Gastroesophageal sphincter (tissue), 4 donors: ENCODE results near the gene PLCH2. TPM values are rescaled to one million over a fixed set of nuclear protein-coding genes. Genes with fewer than 3 reads are reported as not detected.

ENCODE experiments used
- ATAC-seq: fragments of 150-250 bp; one replicate; pipeline ENCODE4 v1.9.1; 2016; ENCODE audit warnings: mild to moderate bottlenecking, moderate library complexity
- H3K27ac ChIP-seq, 4 donors: fragments of 200-600 bp; sonication (generic) in 3 of 4; 1 replicate in 3 of 4; 2 replicates in 1 of 4; pipeline ENCODE4 v1.5.1; 2016 to 2019
- H3K27me3 ChIP-seq: fragments of 200-600 bp; sonication (generic); one replicate; pipeline ENCODE4 v1.5.1; 2019
- H3K36me3 ChIP-seq, 2 donors: fragments of 200-600 bp; sonication (generic); one replicate each; pipeline ENCODE4 v1.5.1; 2019; ENCODE audit warnings: control low read depth in 1 of 2
- H3K4me1 ChIP-seq, 3 donors: fragments of 200-600 bp; sonication (generic); 1 replicate in 2 of 3; 2 replicates in 1 of 3; pipeline ENCODE4 v1.5.1; 2016 to 2019; ENCODE audit warnings: control low read depth in 2 of 3
- H3K4me3 ChIP-seq, 2 donors: fragments of 200-600 bp; sonication (generic); one replicate each; pipeline ENCODE4 v1.5.1; 2019; ENCODE audit warnings: mild to moderate bottlenecking in 1 of 2, moderate library complexity in 1 of 2
- H3K9me3 ChIP-seq, 3 donors: fragments of 200-600 bp; sonication (generic); one replicate each; pipeline ENCODE4 v1.5.1; 2017 to 2019; ENCODE audit warnings: control low read depth in 2 of 3
- EP300 ChIP-seq: sonication (generic); formaldehyde crosslinking; IDR thresholded peaks from one replicate; pipeline ENCODE4 v1.6.1; 2017; ENCODE audit warnings: antibody characterized with exemption, mild to moderate bottlenecking
- POLR2A ChIP-seq, 2 donors: fragments of 450-650 bp; IDR thresholded peaks; one replicate each; pipeline ENCODE4 v1.6.1; 2017; ENCODE audit warnings: antibody characterized with exemption in 2 of 2, mild to moderate bottlenecking in 2 of 2, moderate library complexity in 1 of 2
- POLR2AphosphoS5 ChIP-seq: sonication (generic); formaldehyde crosslinking; IDR thresholded peaks from one replicate; pipeline ENCODE4 v1.6.1; 2017; ENCODE audit warnings: antibody characterized with exemption
- WGBS, 2 donors: methylation state at CpG; one replicate each; pipeline ENCODE4 v1.1.5; 2018; ENCODE audit warnings: low coverage in 1 of 2; 5-methylcytosine and 5-hydroxymethylcytosine counted together
- total RNA-seq, 4 donors: library from RNA; depleted of rRNA; stranded (reverse); fragments of >200 nt; gene quantifications; one replicate each; pipeline ENCODE4 v1.1.0, GENCODE V29; 2016
- TF ChIP-seq, protein P1 (sequence below), 4 experiments: fragments of 200-600 bp in 2 of 4; fragments of 450-650 bp in 2 of 4; sonication (generic) in 1 of 4; IDR thresholded peaks; one replicate each; pipeline ENCODE4 v1.5.1; 2017 to 2019; ENCODE audit warnings: antibody characterized with exemption in 4 of 4, mild to moderate bottlenecking in 2 of 4, moderate library complexity in 2 of 4

The PLCH2 gene
- total RNA-seq, 4 donors from 2014 or later = under 0.01 to 0.72 (median 0.15) TPM

DNA sequence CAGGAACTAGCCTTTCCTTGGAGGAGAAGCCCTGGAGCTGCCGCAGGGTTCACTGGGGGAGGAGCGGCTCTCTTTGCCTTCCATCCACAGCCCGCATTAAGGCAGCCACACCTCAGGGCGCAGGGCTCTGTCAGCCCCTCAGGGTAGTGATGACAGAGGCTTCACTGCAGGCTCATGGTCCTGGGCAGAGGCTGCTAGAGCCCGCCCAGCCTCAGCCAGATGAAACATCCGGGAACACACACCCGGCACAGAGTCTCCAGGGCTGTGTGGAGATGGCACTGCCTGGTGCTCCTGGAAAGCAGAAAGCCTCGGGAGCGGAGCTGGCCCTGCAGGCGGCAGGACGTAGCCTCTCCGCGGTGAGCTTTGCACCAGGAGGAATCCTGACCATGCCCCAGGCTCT lies 34.3 kb upstream of the PLCH2 start:
- Histone ChIP-seq H3K9me3 (no peaks in the 10 kb centered on the region), H3K36me3 (no peaks in the 10 kb centered on the region), H3K27ac (no peak overlapping the region), H3K4me3 (no peak overlapping the region), H3K4me1 (peaks cover 0 to 9% (median 0%) of the 10 kb centered on the region in 3 donors), H3K27me3 (peaks cover 97% of the 10 kb centered on the region)
- TF ChIP-seq EP300 = no peak
- TF ChIP-seq, protein P1, sequence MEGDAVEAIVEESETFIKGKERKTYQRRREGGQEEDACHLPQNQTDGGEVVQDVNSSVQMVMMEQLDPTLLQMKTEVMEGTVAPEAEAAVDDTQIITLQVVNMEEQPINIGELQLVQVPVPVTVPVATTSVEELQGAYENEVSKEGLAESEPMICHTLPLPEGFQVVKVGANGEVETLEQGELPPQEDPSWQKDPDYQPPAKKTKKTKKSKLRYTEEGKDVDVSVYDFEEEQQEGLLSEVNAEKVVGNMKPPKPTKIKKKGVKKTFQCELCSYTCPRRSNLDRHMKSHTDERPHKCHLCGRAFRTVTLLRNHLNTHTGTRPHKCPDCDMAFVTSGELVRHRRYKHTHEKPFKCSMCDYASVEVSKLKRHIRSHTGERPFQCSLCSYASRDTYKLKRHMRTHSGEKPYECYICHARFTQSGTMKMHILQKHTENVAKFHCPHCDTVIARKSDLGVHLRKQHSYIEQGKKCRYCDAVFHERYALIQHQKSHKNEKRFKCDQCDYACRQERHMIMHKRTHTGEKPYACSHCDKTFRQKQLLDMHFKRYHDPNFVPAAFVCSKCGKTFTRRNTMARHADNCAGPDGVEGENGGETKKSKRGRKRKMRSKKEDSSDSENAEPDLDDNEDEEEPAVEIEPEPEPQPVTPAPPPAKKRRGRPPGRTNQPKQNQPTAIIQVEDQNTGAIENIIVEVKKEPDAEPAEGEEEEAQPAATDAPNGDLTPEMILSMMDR (IDR thresholded peaks at IDR 0.05) = no peak
- TF ChIP-seq POLR2AphosphoS5 = no peak
- TF ChIP-seq POLR2A (IDR thresholded peaks at IDR 0.05) = no peak
- 75% methylated on average over 2 of the region's 13 CpGs; no CpG with 5 or more reads in 1 of the 2 donors for WGBS, 2 donors
- no peak for ATAC-seq

DNA sequence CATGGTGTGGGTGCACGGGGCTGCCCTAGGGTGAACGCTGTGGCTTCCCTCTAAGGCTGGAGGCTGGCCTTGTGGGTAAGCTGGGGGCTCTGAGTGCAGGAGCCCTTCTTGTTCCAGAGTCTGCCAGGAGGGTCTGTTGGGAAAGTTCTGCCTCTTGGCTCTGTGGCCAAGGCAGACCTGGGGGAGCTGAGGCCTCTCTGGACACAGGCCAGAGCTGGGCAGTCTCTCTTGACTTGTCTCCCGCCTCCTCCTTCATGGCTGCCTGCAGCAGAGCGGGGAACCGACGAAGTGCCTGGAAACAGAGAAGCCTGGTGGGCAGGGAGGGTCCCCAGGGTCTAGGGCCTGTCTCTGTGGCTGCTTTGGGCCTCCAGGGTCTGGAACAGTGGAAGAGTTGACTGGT lies 33.4 kb upstream of the PLCH2 start:
- H3K4me3 ChIP-seq = no peak overlapping the region
- no peak for TF ChIP-seq EP300
- no peak for TF ChIP-seq POLR2A (IDR thresholded peaks at IDR 0.05)
- TF ChIP-seq, protein P1 (IDR thresholded peaks at IDR 0.05) = no peak
- TF ChIP-seq POLR2AphosphoS5 = no peak
- peaks cover 0 to 9% (median 0%) of the 10 kb centered on the region in 3 donors for H3K4me1 ChIP-seq
- peaks cover 99% of the 10 kb centered on the region for H3K27me3 ChIP-seq
- WGBS, 2 donors = no CpG with 5 or more reads among the region's 6 CpGs
- H3K27ac ChIP-seq = no peak overlapping the region
- H3K36me3 ChIP-seq = no peaks in the 10 kb centered on the region
- H3K9me3 ChIP-seq = no peaks in the 10 kb centered on the region
- ATAC-seq = no peak

DNA sequence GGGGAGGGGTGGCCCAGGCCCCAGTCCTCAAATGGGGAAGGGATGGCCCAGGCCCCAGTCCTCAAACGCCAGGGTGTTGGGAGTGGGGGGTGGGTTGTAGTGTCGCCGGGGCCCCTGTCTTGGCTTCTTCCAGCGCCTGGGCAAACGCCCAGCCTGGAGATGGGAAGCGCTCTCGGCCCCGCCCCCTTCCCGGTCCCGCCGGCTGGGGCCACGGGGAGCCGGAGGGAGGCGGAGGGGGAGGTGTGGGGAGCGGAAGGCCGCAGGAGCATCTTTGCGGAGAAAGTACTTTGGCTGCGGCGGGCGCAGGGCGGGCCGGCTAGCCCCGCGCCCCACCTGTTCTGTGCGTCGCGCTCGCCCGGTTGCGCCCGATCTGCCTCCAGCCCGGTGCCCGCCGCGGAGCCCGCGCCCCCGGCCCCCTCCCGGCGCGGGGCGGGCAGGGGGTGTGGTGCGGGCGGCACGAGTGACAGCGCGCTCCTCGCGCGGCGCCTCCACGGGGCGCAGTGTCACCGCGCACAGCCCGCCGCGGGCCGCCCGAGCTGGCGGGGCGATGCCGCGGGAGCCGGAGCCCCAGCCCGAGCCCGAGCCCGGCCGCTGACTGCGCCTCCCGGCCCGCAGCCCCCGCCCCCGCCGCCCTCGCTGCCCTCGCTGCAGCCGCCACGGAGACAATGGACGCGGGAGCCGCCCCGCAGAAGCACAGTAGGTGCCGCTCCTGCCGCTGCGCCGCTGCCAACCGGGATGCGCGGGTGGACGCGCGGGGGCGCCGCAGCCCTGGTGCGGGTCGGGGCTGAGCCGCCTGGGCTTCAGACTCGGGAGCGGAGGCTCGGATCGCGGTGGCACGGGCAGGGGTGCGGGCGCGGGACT lies 32.6 kb upstream of the PLCH2 start:
- Histone ChIP-seq H3K36me3 (no peaks in the 10 kb centered on the region), H3K27me3 (peaks cover 99% of the 10 kb centered on the region), H3K27ac (no peak overlapping the region), H3K4me1 (peaks cover 0 to 9% (median 0%) of the 10 kb centered on the region in 3 donors), H3K9me3 (no peaks in the 10 kb centered on the region), H3K4me3 (no peak overlapping the region)
- no peak for ATAC-seq
- WGBS, 2 donors = 0% methylated on average over 6 of the region's 107 CpGs; no CpG with 5 or more reads in 1 of the 2 donors
- TF ChIP-seq, protein P1 (IDR thresholded peaks at IDR 0.05) = peak in 1 of 4 experiments; percentile 11
- TF ChIP-seq EP300 = no peak

DNA sequence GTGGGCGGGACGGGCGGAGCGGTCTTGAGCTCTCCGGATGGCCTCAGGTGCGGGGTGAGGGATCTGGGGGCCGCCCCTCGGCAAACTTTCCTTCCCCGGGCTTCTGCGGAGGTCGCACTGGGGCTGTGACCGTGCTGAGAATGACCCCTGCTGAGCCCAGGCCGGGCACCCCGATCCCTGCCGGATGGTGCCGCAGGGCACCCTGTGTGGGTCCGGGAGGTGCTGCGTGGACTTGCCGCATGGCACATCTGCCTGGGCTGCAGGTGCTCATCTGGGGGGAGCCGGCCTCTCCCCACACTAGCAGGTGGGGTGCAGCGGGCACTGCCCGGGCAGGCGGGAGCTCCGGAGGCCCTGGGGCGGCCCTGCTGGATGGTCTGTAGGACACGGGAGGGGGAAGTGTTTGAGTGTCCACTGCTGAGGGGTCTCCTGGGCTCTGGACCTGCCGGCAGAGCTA lies 31.9 kb upstream of the PLCH2 start:
- no peak for ATAC-seq
- Histone ChIP-seq H3K9me3 (no peaks in the 10 kb centered on the region), H3K4me3 (no peak overlapping the region), H3K36me3 (no peaks in the 10 kb centered on the region), H3K27me3 (peaks cover 98% of the 10 kb centered on the region), H3K27ac (no peak overlapping the region), H3K4me1 (peaks cover 0 to 9% (median 0%) of the 10 kb centered on the region in 3 donors)
- TF ChIP-seq, protein P1 (IDR thresholded peaks at IDR 0.05) = no peak
- TF ChIP-seq POLR2A (IDR thresholded peaks at IDR 0.05) (no peak), EP300 (no peak), POLR2AphosphoS5 (no peak)
- WGBS, 2 donors = no CpG with 5 or more reads among the region's 27 CpGs
